Astrocyte of the cerebellum (primary cell): ENCODE results near the gene SLC6A8.
"Not testable (repeated sequence)": the region's sequence is repeated elsewhere in the genome, so short reads cannot be mapped to it uniquely, and the experiment has no call there.

ENCODE experiments used
- DNase-seq: peaks from one replicate; pipeline ENCODE4 v3.0.0-alpha.2; 2011; ENCODE audit warnings: low read depth
- H3K4me3 ChIP-seq: 2 replicates; pipeline ENCODE4 v1.5.1; 2011; ENCODE audit warnings: mild to moderate bottlenecking, low read depth, low read length, moderate library complexity
- CTCF ChIP-seq: IDR thresholded peaks from 2 replicates; pipeline ENCODE4 v1.5.1; 2012; ENCODE audit warnings: low read length, low read depth, moderate library complexity, mild to moderate bottlenecking; ENCODE audit errors: missing control alignments
- in situ Hi-C: cut with HindIII; loops from 2 replicates; pipeline ENCODE4 v1.10.0; 2017; ENCODE audit warnings: low sequenced_read_pairs

Gene SLC6A8

GRCh38 chrX:153700967-153701366 is 13.2 kb downstream of the SLC6A8 start:
- H3K4me3 ChIP-seq = no peak overlapping the region
- in situ Hi-C loops = no loop called here
- TF ChIP-seq CTCF = no peak
- no peak for DNase-seq

GRCh38 chrX:153701706-153702105 is 14.0 kb downstream of the SLC6A8 start:
- no peak for TF ChIP-seq CTCF
- no peak for DNase-seq
- in situ Hi-C loops = no loop called here
- H3K4me3 ChIP-seq = no peak overlapping the region

- H3K4me3 ChIP-seq = no peak overlapping the region
- in situ Hi-C loops = no loop called here
- no peak for TF ChIP-seq CTCF
- DNase-seq = no peak
Measured at GRCh38 chrX:153702336-153703035, 14.8 kb downstream of the SLC6A8 start.

- TF ChIP-seq CTCF = no peak
Measured at GRCh38 chrX:153703036-153703370, 15.3 kb downstream of the SLC6A8 start.

GRCh38 chrX:153704021-153704526 is 16.3 kb downstream of the SLC6A8 start:
- TF ChIP-seq CTCF = no peak
- in situ Hi-C loops = no loop called here
- DNase-seq = no peak
- H3K4me3 ChIP-seq = no peak overlapping the region

More at GRCh38 chrX:153703036-153703370, 15.3 kb downstream of the SLC6A8 start:
- in situ Hi-C loops = no loop called here
- peak; percentile 62 for DNase-seq
- H3K4me3 ChIP-seq = no peak overlapping the region

- DNase-seq, H3K4me3 ChIP-seq, in situ Hi-C loops: not testable (repeated sequence)
Measured at GRCh38 chrX:153704631-153705402, 17.1 kb downstream of the SLC6A8 start.

GRCh38 chrX:153705403-153706060 is 17.8 kb downstream of the SLC6A8 start:
- H3K4me3 ChIP-seq, in situ Hi-C loops, DNase-seq: not testable (repeated sequence)
